Femur (tissue), 1 donor: ENCODE data around the gene SEPTIN11.

Source experiments
- DNase-seq: peaks from one replicate; pipeline ENCODE4 v3.0.0-alpha.2; 2017

Gene SEPTIN11

DNA sequence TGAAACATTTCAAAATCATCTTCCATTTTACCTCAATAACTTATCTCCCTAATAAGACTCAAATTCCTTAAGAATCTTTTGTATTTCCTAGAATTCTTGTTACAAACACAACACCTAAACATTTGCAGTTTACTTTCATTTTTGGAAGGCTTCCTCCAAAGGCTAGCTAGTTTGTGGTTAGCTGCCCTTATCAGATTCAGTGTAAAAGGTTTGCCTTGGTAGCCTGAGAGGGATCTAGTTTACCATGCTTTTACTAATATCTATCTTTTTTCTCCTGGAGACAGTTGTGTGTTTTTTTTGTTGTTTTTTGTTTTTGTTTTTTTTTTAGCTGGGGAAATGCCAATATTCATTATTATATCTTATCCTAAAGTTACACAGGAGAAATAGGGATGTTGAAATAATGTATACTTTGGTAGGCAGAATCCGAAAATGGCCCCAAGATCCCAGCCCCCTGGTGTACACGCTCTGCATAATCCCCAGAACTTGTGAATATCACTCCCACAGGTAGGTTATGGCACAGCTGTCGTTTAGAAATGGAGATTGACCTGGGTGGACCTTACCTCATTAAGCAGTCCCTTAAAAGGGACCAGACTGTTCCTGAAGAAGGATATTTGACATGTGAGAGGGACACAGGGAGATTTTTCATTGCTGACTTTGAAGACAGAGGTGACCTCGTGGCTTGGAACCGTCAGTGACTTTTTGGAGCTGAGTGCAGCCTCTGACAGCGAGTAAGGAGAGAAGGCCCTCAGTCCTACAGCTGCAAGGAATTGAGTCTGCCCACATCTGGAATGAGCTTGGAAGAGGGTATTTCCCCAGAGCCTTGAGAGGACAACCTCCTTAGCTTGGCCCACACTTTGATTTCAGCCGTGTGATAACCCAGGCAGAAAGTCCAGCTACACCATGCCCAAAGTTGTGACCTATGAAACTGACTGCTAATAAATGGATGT is 33.4 kb downstream of the SEPTIN11 start:
- no peak for DNase-seq

DNA sequence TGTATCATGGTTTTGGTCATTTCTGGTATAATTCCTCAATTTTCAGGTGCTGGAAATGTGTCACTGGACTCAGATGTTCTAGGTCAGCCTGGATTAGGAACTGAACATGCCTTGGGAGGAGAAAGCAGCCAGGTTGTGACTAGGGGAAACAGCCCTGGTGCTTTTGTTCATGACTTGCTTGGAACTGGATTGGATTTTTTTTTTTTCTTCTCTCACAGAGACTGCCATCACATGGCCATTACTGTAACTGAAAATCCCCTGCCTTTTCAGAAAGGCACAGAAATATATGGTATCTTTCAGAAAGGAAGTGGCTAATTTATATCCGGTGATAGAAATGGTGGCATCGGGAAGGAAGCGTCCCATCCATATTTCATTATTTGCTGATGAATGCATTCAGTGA is 34.6 kb downstream of the SEPTIN11 start:
- DNase-seq, result no peak

DNA sequence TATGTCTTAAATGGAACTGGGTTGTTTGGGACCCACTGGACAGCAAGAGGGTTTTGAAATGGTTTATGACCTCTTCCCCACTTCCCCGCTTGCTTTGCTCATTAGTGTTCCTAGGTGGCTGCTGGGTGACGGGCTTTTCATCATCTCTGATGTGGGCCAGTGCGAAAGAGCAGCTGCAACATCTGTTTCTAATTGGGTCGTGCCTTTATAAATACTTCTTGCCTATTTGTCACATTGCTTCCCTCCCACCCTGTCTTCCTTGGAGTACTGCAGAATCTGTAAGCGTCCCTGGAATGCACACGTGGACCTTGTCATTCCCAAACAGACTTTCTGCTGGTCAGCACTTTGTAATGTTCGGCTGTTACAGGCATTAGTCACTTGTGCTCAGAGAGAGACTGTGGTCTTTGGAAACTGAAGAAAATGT is 35.2 kb downstream of the SEPTIN11 start:
- peak; percentile 88 for DNase-seq

DNA sequence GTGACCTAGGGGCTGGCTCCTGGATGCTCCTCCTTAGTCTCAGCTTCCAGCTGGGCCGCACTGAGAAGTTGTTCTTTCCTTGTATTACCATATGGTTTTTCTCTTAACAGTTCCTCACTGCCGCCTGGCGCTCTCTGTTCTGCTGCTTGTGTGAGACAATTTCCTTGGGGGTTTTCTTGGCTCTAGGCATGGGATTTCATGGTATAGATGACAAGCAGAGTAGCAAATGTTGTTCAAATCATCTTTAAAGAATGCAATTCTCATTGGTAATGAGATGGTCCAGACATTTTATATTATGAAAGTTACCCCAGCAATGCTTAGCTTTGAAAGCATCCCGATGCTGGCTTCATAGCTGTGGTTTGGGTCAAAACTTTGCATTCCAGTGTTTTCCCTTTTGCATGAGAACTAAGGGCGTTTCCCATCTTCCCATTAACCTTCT is 37.6 kb downstream of the SEPTIN11 start:
- DNase-seq, result peak; percentile 88

DNA sequence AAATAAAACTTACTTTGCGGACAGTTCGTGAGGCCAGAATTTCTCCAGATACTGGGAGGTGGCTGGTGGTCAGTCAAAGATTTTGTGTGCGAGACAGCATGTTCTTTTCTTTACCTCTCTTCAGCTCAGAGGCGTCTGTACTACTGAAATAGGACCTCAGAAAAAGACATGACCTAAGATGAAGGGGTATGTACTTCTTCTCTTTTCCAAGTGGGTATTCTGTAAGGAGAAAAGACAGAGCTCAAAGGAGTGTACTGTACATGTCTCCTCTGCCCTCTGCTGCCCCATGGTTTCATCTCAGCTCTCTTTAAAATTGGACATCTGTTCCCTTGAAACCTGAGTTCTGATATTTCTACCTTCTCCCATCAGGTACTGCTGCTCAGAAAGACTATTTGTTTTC is 38.1 kb downstream of the SEPTIN11 start:
- DNase-seq, result no peak

DNA sequence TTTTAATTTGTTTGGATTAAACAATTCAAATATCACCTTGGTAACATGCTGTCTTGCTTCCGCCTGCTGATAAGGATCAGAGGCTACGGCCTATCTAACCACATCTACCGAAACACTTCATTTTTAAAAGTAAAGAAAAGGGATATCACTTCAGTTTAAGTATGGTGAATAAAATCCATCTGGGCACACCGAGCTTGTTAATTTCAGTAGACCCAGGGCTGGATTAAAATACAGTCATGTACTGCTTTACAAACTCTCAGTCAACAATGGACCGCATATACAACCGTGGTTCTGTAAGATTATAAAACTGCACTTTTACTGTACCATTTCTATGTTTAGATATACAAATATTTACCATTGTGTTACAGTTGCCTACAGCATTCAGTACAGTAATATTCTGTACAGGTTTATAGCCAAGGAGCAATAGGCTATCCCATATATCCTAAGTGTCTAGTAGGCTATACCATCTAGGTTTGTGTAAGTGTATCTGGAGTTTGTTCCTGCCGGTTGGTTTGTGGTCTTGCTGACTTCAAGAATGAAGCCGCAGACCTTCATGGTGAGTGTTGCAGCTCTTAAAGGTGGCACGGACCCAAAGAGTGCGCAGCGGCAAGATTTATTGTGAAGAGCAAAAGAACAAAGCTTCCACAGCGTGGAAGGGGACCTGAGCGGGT is 40.0 kb downstream of the SEPTIN11 start:
- no peak for DNase-seq

DNA sequence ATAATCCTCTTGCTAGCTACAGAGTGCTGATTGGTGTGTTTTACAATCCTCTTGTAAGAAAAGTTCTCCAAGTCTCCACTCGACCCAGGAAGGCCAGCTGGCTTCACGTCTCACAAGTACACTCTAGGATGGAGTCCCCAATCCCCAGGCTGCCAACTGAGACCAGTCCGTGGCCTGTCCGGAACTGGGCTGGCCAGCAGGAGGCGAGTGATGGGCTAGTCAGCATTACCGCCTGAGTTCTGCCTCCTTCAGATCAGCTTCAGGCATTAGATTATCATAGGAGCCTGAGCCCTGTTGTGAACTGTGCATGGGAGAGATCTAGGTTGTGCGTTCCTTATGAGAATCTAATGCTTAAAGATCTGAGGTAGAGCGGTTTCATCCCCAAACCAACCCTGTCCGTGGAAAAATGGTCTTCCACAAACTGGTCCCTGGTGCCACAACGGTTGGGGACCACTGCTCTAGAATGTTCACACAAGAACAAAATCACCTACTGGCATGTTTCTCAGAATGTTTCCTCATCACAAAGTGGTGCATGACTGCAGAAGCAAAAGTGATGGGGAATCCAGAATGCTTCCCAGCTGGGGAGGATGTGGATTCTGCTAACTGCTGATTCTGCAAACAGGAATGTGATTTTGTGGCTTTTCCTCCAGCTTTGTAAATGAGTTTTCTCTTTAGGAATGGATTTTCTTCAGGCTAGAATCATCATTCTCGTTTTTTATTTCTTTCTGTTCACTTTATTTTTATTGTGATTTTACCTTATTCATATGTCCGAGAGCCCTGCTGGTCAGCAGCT is 40.9 kb downstream of the SEPTIN11 start:
- no peak for DNase-seq

DNA sequence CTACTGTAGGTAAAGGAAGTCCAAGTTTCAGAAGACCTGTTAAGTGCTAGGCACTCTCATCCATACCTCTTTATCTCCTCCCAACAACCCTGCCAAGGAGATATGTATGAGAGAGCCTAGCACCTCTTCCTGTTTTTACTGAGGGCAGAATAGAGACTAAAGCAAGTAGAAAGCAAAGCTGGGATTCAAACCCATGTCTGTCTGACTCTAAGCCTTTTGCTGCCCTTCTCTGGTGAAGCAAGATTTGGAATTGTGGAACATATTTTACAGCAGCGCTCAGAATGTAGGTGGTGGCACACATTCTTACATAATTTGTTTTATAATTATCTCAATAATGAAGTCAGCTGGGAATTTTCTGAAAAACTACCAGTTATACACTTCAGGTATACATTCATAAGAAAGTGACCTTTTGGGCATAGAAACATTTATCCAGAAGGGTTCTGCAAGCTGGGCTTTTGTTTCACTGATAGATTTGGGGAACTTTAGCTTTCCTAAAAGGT is 41.7 kb downstream of the SEPTIN11 start:
- DNase-seq, result no peak

DNA sequence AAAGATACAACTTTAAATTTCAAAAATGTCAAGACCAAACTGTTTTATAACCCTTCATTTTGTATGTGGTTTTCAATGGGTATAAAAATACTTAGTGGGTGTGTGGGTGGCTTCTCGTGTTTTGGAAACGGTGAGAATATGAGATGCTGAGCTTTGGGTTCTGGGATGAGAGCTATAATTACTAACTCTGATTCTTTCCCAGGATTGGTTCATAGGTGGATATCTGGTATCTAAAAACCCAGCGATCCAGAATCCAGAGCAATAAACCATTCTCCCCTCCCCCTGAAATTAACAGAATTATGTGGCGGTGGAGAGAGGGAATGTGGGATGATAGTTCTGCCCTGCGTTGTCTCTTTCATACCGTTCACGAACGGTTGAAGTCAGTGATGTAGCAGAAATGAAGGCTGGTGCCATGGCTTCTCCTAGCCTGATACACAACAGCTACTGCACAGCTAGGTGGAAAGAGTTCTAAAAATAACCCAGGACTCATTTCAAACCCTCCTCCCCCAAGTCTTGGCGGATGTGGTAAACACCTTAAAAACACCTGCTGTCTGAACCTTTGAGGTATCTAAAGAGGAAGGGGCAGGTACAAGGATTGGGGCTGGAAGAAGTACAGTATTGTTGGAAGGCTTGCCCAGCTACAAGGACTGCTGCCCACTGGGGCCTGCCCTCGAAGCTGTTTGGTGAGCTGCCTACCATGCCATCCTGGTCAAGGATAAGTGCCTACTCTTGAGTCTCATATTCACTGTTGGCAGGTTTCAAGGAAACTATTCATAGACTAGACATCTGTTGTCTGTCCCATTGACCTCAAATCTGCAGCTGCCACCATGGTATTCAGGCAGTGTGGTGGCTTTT is 44.5 kb downstream of the SEPTIN11 start:
- peak; percentile 55 for DNase-seq

DNA sequence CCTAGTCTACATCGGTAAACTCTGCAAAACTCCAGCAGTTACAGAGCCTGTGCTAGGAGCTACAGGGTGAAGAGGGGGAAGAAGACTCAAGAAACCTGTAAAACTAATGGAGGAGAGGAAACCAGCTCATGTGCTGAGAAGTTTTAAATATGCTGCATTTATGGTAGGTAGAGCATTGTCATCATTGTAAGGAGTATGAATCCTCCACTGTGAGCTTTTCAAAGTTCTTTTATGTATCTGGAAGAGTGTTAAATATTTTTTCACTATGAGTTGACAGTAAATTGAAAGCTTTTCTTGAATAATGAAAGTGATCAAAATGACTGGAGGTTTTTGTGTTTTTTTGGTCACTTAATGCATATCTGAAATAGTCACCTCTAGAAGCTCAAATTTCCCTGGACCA is 46.2 kb downstream of the SEPTIN11 start:
- no peak for DNase-seq

DNA sequence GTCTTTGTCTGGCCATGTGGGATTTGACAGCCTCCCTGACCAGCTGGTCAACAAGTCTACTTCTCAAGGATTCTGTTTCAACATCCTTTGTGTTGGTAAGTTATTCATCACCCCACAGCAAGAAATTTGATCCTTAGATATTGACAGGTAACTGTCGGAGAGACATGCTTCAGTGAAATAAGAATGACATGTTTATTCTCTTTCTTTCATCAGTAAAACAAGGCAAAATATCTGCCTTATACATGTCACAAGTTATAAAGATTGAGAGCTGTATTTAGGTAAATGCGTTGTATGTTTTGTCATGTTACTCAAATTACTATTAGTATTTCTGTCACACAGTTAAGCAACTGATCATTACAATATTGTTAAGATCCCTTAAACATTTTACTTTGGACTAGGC is 46.9 kb downstream of the SEPTIN11 start:
- DNase-seq, result no peak

DNA sequence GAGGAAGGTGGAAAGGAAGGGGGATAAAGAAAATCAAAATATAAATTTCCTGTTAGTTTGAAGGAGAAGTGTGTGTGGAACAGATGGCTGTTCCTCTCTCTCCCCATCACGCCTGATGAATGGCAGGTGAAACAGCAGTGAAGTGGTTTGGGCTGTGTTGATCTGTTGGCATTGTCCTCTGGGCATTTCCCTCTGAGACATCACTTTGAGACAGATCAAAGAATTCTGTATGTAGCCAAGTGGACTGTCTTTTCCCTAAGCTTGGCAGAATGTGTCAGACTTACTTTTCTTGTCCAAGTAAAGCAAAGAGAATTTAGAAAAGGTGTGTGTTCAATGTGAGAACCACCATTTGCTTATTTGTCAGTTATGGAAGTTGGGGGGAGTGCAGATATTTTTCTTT is 47.5 kb downstream of the SEPTIN11 start:
- DNase-seq, result no peak

DNA sequence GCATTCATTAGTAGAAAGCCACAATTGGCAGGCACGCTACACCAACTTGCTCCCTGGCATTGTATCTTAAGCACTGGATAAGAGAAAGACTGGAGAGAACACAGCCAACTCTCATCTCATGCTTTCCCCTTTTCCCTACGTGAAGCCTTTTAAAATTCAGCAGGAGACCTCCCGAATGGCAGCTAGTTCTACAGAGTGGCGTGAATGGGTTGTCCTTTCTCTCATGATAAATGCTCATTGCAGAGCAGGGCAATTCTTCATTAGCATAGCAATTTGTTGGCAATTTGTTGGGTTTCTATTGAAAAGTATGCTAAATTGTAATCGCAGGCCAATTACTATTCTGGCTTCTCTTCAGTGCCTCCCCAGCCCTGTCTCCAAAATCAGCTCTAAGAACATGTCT is 48.0 kb downstream of the SEPTIN11 start:
- DNase-seq, result no peak

DNA sequence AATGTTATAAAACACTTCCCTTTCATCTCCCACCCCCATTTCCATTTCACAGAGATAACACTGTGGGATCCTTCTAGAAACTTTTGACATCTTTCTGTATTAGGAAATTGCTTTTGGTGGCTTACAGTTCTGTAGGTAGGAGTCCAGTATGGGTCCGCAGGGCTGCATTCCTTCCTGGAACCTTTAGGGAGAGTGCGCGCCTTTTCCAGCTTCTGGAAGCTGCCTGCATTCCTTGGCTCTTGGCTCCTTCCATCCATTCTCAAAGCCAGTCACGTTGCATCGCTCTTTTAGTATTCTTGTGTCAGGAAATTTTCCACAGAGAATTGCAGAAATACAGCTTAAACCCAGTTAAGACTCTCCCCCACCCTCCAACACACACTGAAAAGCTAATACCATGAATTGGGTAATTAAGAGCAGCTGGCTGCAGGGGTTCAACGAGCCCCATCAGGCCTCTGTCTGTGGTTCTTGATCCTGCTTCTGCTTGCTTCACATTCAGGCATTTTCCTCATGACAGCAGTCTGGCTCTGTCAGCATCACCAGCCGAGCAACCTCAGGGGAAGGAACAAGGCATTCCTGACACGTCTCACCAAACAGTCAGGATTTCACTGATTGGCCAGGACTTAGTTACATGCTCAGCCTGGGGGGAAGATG is 48.8 kb downstream of the SEPTIN11 start:
- DNase-seq, result no peak
